Parathyroid adenoma (tissue), 2 donors: Measurements from ENCODE around the gene MEF2C.
A peak's percentile ranks its signal among the peaks of the same experiment; 100 is the strongest.

Source experiments
- H2AFZ ChIP-seq: fragments of 300-600 bp; sonication (generic); one replicate; pipeline ENCODE4 v1.7.0; 2017; ENCODE audit warnings: antibody characterized with exemption, mild to moderate bottlenecking
- H3K27ac ChIP-seq: fragments of 300-600 bp; sonication (generic); one replicate; pipeline ENCODE4 v1.7.0; 2017
- H3K27me3 ChIP-seq: fragments of 300-600 bp; sonication (generic); one replicate; pipeline ENCODE4 v1.7.0; 2017; ENCODE audit warnings: low read length; ENCODE audit not compliant: control insufficient read depth, insufficient read depth
- H3K36me3 ChIP-seq: fragments of 300-600 bp; sonication (generic); one replicate; pipeline ENCODE4 v1.7.0; 2017; ENCODE audit warnings: low read length; ENCODE audit not compliant: control insufficient read depth, insufficient read depth
- H3K4me1 ChIP-seq: fragments of 300-600 bp; sonication (generic); one replicate; pipeline ENCODE4 v1.7.0; 2017; ENCODE audit warnings: control low read depth
- H3K4me2 ChIP-seq: fragments of 300-600 bp; sonication (generic); one replicate; pipeline ENCODE4 v1.7.0; 2017; ENCODE audit warnings: low read length
- H3K4me3 ChIP-seq: fragments of 300-600 bp; sonication (generic); one replicate; pipeline ENCODE4 v1.7.0; 2017; ENCODE audit warnings: low read depth, low read length
- H3K79me2 ChIP-seq: fragments of 300-600 bp; sonication (generic); one replicate; pipeline ENCODE4 v1.7.0; 2017; ENCODE audit warnings: control low read depth
- H3K9ac ChIP-seq: fragments of 300-600 bp; sonication (generic); one replicate; pipeline ENCODE4 v1.7.0; 2017; ENCODE audit warnings: mild to moderate bottlenecking
- H3K9me3 ChIP-seq: fragments of 300-600 bp; sonication (generic); one replicate; pipeline ENCODE4 v1.7.0; 2017; ENCODE audit warnings: low read length; ENCODE audit not compliant: control insufficient read depth
- TF ChIP-seq, protein P1 (sequence below): fragments of 300-600 bp; sonication (generic); IDR thresholded peaks from one replicate; pipeline ENCODE4 v1.7.0; 2017; ENCODE audit warnings: antibody characterized with exemption, mild to moderate bottlenecking
- donor health status: primary hyperparathyroidism.

The MEF2C gene

DNA sequence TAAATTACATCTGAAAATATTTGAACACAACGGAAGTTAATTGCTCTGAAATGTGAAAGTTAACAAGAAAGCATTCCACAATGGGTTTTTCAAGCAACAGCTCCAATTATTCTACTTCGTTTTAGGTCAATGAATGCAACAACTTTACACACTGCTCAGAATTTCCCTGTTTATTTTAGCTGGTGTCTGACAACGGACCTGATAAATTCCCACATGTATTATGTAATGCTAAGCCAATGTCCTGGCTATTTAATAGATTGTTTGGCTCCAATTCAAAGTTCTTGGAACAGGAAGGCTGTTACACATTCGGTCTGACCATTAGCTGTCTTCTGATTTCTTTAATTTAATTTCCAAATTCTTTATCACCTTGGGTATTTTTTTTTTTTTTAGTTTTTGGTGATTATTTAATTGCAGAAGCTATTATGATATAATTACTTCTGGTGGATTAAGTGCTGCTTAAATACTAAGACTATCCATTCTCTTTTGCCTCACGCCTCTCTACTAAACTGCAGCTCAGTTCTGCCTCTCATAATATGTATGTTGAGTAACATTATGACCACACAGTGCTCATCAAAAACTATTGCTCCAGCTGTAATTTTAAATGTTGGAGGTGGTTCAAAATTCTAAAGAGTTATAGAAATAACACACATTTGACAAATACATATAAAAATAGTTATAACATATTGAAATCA is 57.9 kb downstream of the MEF2C start:
- H3K4me2 ChIP-seq, result peak overlapping the region; percentile 26
- no peaks in the 10 kb centered on the region for H3K36me3 ChIP-seq
- no peak overlapping the region for H3K9ac ChIP-seq
- H3K27ac ChIP-seq, result peak overlapping the region; percentile 54
- no peaks in the 10 kb centered on the region for H3K9me3 ChIP-seq
- no peaks in the 10 kb centered on the region for H3K4me1 ChIP-seq
- TF ChIP-seq, protein P1, sequence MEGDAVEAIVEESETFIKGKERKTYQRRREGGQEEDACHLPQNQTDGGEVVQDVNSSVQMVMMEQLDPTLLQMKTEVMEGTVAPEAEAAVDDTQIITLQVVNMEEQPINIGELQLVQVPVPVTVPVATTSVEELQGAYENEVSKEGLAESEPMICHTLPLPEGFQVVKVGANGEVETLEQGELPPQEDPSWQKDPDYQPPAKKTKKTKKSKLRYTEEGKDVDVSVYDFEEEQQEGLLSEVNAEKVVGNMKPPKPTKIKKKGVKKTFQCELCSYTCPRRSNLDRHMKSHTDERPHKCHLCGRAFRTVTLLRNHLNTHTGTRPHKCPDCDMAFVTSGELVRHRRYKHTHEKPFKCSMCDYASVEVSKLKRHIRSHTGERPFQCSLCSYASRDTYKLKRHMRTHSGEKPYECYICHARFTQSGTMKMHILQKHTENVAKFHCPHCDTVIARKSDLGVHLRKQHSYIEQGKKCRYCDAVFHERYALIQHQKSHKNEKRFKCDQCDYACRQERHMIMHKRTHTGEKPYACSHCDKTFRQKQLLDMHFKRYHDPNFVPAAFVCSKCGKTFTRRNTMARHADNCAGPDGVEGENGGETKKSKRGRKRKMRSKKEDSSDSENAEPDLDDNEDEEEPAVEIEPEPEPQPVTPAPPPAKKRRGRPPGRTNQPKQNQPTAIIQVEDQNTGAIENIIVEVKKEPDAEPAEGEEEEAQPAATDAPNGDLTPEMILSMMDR, result no peak
- H2AFZ ChIP-seq, result no peak overlapping the region
- no peaks in the 10 kb centered on the region for H3K79me2 ChIP-seq
- H3K4me3 ChIP-seq, result no peak overlapping the region
- H3K27me3 ChIP-seq, result no peaks in the 10 kb centered on the region

DNA sequence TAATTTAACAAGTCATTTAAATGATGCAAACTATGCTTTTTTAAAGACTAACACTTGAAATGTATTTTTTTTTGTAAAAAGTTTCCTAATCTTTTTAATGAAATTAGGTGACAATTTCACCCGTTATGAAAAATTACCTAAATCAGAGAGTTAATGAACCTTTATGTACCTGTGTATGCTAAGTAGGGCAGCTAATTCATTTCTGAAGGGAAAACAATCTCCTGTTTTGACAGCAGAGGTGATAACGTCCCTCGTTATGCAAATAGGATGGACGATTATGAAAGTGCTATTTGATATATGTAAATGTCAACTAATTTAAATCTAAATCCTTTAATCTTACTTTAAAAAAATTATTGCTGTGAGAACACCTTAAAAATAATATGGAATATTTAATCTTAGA is 58.8 kb downstream of the MEF2C start:
- Histone ChIP-seq H3K36me3 (no peaks in the 10 kb centered on the region), H3K9ac (no peak overlapping the region), H3K27ac (peak overlapping the region; percentile 43)

DNA sequence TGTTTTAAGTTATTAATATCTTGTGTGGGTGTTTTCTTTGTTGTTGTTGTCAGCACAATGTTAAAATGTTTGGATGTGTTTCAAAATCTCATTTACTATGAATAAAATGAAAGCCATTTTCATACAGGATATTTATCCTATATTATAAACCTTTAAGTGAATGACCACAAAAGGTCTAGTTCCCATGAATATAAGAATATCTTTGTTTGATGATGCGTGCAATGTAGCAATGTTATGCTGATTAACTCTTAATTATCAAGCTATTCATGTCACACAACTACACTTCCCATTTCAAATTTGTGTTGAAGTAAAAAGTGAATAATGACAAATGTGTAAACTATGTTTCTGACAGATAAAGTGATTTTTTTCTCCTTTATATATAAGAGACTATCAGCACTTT is 59.8 kb downstream of the MEF2C start:
- Histone ChIP-seq H3K9ac (no peak overlapping the region), H3K4me2 (no peak overlapping the region), H3K27me3 (no peaks in the 10 kb centered on the region), H2AFZ (no peak overlapping the region), H3K79me2 (no peaks in the 10 kb centered on the region), H3K4me1 (no peaks in the 10 kb centered on the region), H3K27ac (no peak overlapping the region), H3K4me3 (no peak overlapping the region), H3K36me3 (no peaks in the 10 kb centered on the region), H3K9me3 (no peaks in the 10 kb centered on the region)
- TF ChIP-seq, protein P1, result no peak

More for the DNA sequence above, 58.8 kb downstream of the MEF2C start:
- Histone ChIP-seq H2AFZ (no peak overlapping the region), H3K79me2 (no peaks in the 10 kb centered on the region), H3K4me1 (no peaks in the 10 kb centered on the region), H3K4me3 (no peak overlapping the region), H3K4me2 (no peak overlapping the region), H3K27me3 (no peaks in the 10 kb centered on the region), H3K9me3 (no peaks in the 10 kb centered on the region)
- TF ChIP-seq, protein P1, result no peak

DNA sequence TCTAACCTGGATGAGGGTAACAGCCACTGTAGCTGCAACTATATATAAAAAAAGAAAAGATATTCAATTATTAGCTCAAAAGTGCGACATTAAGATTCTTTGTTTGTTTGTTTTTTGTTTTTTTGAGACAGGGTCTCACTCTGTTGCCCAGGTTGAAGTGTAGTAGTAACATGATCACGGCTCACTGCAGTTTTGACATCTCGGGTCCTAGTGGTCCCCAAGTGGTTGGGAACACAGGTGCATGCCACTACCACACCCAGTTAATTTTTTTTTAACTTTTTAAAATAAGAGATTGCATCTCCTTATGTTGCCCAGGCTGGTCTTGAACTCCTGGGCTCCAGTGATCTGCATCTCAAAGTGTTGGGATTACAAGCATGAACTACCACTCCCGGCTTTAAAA is 61.8 kb downstream of the MEF2C start:
- Histone ChIP-seq H3K4me1 (no peaks in the 10 kb centered on the region), H3K4me3 (no peak overlapping the region), H3K36me3 (no peaks in the 10 kb centered on the region), H3K27ac (no peak overlapping the region), H3K27me3 (no peaks in the 10 kb centered on the region), H3K9ac (no peak overlapping the region), H3K9me3 (no peaks in the 10 kb centered on the region), H2AFZ (no peak overlapping the region), H3K4me2 (no peak overlapping the region), H3K79me2 (no peaks in the 10 kb centered on the region)
- TF ChIP-seq, protein P1, result no peak

DNA sequence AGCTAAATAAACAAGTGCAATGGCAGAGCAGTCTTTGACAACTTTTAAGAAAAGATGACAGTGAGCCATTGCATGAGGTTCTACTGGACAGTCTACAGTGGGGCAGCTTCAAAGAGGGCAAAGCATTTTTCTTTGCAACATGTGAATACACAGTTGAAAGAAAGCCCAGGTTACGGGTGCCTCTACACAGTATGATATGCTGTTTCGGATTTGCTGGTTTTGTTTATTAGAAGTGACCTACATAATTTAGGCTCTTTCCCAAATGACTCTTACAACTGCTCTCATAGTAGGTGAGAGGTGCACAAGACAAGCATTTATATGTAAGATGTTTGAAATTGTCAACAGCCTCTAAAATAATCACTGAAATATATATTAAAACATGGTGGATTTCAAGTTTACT is 62.4 kb downstream of the MEF2C start:
- H3K27ac ChIP-seq, result no peak overlapping the region

More for the DNA sequence above, 62.4 kb downstream of the MEF2C start:
- TF ChIP-seq, protein P1, result no peak
- Histone ChIP-seq H3K4me3 (no peak overlapping the region), H3K4me2 (no peak overlapping the region), H3K9me3 (no peaks in the 10 kb centered on the region), H3K36me3 (no peaks in the 10 kb centered on the region), H3K27me3 (no peaks in the 10 kb centered on the region), H3K4me1 (no peaks in the 10 kb centered on the region), H2AFZ (no peak overlapping the region), H3K79me2 (no peaks in the 10 kb centered on the region), H3K9ac (no peak overlapping the region)
